Measurements from ENCODE around the gene ANO9.

DNA sequence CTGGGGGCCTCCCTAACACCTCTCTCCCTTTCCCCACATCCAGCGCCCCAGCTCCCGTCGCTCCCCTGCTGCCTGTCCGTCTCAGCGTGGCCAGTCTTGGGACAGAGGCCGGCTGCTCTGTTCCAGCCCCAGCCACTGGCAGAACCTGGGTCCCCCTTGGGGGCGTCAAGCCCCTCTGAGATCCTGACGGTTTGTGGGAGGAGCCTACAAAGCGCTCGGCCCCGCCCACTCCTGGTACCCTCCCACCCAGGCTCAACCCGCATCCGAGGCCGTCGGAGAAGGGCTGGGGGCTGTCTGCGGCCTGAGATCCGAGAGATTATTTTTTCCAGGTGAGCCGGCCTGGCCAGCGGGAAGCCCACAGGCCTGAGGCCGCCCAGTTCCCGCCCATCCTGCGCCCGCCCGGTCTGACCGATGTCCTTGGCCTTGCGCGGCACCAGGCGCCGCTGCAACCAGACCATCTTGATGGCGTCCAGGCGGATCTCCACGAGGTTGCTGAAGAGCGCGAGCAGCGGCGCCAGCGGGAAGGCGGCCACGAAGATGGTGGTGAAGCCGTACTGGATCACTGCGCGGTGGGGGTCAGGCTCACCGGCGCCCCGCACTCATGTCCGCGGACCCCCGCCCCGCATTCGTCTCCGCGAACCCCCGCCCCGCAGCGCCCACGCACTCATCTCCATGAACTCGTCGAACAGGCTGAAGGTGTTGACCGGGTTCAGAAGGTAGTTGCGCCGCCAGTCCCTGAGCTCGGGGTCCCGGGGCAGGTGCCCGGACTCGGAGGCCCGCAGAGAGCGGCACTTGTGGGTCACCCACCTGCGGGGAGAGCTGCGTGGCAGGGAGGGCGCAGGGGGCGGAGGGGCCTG, 21.5 kb downstream of the ANO9 start:
- TF ChIP-seq, protein P1, sequence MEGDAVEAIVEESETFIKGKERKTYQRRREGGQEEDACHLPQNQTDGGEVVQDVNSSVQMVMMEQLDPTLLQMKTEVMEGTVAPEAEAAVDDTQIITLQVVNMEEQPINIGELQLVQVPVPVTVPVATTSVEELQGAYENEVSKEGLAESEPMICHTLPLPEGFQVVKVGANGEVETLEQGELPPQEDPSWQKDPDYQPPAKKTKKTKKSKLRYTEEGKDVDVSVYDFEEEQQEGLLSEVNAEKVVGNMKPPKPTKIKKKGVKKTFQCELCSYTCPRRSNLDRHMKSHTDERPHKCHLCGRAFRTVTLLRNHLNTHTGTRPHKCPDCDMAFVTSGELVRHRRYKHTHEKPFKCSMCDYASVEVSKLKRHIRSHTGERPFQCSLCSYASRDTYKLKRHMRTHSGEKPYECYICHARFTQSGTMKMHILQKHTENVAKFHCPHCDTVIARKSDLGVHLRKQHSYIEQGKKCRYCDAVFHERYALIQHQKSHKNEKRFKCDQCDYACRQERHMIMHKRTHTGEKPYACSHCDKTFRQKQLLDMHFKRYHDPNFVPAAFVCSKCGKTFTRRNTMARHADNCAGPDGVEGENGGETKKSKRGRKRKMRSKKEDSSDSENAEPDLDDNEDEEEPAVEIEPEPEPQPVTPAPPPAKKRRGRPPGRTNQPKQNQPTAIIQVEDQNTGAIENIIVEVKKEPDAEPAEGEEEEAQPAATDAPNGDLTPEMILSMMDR (conservative IDR thresholded peaks at IDR 0.05; ENCODE audit: low read depth, low read length), result no peak
- no peak for TF ChIP-seq EZH2phosphoT487 (IDR thresholded peaks at IDR 0.05; ENCODE audit: borderline replicate concordance, low read length)
